DOHH2 (cell line): ENCODE results near the gene NEGR1.

ENCODE experiments used
- H3F3A ChIP-seq: fragments of 200-600 bp; sonication (generic), shearing (Covaris generic); 2 replicates; pipeline ENCODE4 v1.6.0; 2016; ENCODE audit warnings: antibody characterized with exemption, mild to moderate bottlenecking; ENCODE audit not compliant: control insufficient read depth, insufficient read depth
- H3K27ac ChIP-seq: fragments of 200-600 bp; sonication (generic); 2 replicates; pipeline ENCODE4 v1.5.1; 2014; ENCODE audit warnings: low read depth, mild to moderate bottlenecking, low read length, moderate library complexity
- H3K27me3 ChIP-seq: fragments of 200-600 bp; sonication (generic); 2 replicates; pipeline ENCODE4 v1.6.1; 2014; ENCODE audit warnings: mild to moderate bottlenecking, low read length, mixed read lengths; ENCODE audit not compliant: control insufficient read depth
- H3K36me3 ChIP-seq: fragments of 200-600 bp; sonication (generic); 2 replicates; pipeline ENCODE4 v1.6.1; 2014; ENCODE audit warnings: mild to moderate bottlenecking, low read length, moderate library complexity, mixed read lengths; ENCODE audit not compliant: control insufficient read depth
- H3K4me1 ChIP-seq: fragments of 200-600 bp; sonication (generic); 2 replicates; pipeline ENCODE4 v1.6.1; 2014; ENCODE audit warnings: mild to moderate bottlenecking, low read length, mixed read lengths; ENCODE audit not compliant: control insufficient read depth
- H3K4me2 ChIP-seq: fragments of 200-600 bp; sonication (generic); 2 replicates; pipeline ENCODE4 v1.6.0; 2014; ENCODE audit warnings: mild to moderate bottlenecking, low read length, moderate library complexity
- H3K4me3 ChIP-seq: fragments of 200-600 bp; sonication (generic); 2 replicates; pipeline ENCODE4 v1.5.1; 2014; ENCODE audit warnings: mild to moderate bottlenecking, low read length, mixed read lengths
- H3K79me2 ChIP-seq: fragments of 200-600 bp; sonication (generic); 2 replicates; pipeline ENCODE4 v1.6.1; 2014; ENCODE audit warnings: mild to moderate bottlenecking, low read length, mixed read lengths; ENCODE audit not compliant: control insufficient read depth
- H3K9me2 ChIP-seq: fragments of 200-600 bp; sonication (generic); replicated peaks from 2 replicates; pipeline ENCODE4 v1.6.1; 2014; ENCODE audit warnings: mild to moderate bottlenecking, low read length, mixed read lengths; ENCODE audit not compliant: control insufficient read depth
- H3K9me3 ChIP-seq: fragments of 200-600 bp; sonication (generic); 2 replicates; pipeline ENCODE4 v1.6.1; 2014; ENCODE audit warnings: antibody characterized with exemption, low read length, mixed read lengths; ENCODE audit not compliant: control insufficient read depth, insufficient read depth
- H4K20me1 ChIP-seq: fragments of 200-600 bp; sonication (generic); 2 replicates; pipeline ENCODE4 v1.6.0; 2014; ENCODE audit warnings: low read depth, mild to moderate bottlenecking, antibody characterized with exemption, low read length, moderate library complexity; ENCODE audit not compliant: control insufficient read depth, insufficient read depth
- EZH2phosphoT487 ChIP-seq: fragments of 200-600 bp; sonication (generic); IDR thresholded peaks from 2 replicates; pipeline ENCODE4 v1.6.1; 2017; ENCODE audit warnings: borderline replicate concordance, mild to moderate bottlenecking, antibody characterized with exemption, low read length, moderate library complexity, mixed read lengths
- TF ChIP-seq, protein P1 (sequence below): fragments of 200-600 bp; sonication (generic); IDR thresholded peaks from one replicate; pipeline ENCODE4 v1.5.1; 2014; ENCODE audit warnings: antibody characterized with exemption, mild to moderate bottlenecking, low read depth, low read length; ENCODE audit not compliant: poor library complexity, severe bottlenecking

NEGR1 gene

DNA sequence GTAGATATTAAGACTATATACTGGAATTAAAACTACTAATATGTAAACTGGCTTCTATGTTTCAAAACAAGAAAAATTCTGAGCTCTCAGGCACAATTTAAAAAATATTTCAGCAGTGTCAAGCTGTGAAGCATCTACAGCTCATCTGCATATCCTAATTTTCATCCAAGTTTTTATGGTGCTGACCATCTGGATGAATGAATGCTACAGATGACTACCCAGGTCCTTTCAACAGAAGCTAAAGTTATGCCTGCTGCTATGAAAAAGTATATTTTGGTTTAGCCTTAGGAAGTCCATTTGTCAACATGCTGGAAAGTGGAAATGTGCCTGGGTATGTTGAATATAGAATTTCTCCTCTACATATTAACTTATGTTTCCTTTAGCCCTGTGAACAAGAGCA, 206.9 kb downstream of the NEGR1 start:
- Histone ChIP-seq H3F3A (no peaks in the 10 kb centered on the region), H3K9me3 (no peaks in the 10 kb centered on the region), H3K4me3 (no peak overlapping the region), H3K79me2 (no peaks in the 10 kb centered on the region), H3K9me2 (no peaks in the 10 kb centered on the region), H3K27me3 (no peaks in the 10 kb centered on the region), H3K4me1 (no peaks in the 10 kb centered on the region), H4K20me1 (no peaks in the 10 kb centered on the region), H3K4me2 (no peak overlapping the region), H3K27ac (no peak overlapping the region), H3K36me3 (no peaks in the 10 kb centered on the region)
- TF ChIP-seq, protein P1, sequence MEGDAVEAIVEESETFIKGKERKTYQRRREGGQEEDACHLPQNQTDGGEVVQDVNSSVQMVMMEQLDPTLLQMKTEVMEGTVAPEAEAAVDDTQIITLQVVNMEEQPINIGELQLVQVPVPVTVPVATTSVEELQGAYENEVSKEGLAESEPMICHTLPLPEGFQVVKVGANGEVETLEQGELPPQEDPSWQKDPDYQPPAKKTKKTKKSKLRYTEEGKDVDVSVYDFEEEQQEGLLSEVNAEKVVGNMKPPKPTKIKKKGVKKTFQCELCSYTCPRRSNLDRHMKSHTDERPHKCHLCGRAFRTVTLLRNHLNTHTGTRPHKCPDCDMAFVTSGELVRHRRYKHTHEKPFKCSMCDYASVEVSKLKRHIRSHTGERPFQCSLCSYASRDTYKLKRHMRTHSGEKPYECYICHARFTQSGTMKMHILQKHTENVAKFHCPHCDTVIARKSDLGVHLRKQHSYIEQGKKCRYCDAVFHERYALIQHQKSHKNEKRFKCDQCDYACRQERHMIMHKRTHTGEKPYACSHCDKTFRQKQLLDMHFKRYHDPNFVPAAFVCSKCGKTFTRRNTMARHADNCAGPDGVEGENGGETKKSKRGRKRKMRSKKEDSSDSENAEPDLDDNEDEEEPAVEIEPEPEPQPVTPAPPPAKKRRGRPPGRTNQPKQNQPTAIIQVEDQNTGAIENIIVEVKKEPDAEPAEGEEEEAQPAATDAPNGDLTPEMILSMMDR = no peak
- no peak for TF ChIP-seq EZH2phosphoT487

DNA sequence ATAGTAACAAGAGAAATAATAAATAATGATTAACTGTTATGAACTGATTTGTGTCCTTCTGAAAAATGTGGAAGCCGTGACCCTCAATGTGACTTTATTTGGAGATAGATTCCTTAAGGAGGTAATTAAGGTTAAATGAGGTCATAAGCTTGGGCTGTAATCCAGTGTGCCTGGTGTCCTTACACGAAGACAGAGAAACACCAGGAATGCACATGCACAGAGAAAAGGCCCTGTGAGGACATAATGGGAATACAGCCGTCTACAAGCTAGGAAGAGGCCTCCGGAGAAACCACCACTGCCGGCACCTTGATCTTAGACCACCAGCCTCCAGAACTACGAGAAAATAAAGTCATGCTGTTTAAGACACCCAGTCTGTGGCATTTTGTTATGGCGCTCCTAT, 215.9 kb downstream of the NEGR1 start:
- Histone ChIP-seq H3K27ac (no peak overlapping the region), H3K4me3 (no peak overlapping the region), H3K36me3 (no peaks in the 10 kb centered on the region), H3K4me2 (no peak overlapping the region), H4K20me1 (no peaks in the 10 kb centered on the region), H3K9me3 (no peaks in the 10 kb centered on the region), H3K79me2 (no peaks in the 10 kb centered on the region), H3K27me3 (no peaks in the 10 kb centered on the region), H3F3A (no peaks in the 10 kb centered on the region), H3K4me1 (no peaks in the 10 kb centered on the region), H3K9me2 (no peaks in the 10 kb centered on the region)
- no peak for TF ChIP-seq EZH2phosphoT487
- TF ChIP-seq, protein P1 = no peak

DNA sequence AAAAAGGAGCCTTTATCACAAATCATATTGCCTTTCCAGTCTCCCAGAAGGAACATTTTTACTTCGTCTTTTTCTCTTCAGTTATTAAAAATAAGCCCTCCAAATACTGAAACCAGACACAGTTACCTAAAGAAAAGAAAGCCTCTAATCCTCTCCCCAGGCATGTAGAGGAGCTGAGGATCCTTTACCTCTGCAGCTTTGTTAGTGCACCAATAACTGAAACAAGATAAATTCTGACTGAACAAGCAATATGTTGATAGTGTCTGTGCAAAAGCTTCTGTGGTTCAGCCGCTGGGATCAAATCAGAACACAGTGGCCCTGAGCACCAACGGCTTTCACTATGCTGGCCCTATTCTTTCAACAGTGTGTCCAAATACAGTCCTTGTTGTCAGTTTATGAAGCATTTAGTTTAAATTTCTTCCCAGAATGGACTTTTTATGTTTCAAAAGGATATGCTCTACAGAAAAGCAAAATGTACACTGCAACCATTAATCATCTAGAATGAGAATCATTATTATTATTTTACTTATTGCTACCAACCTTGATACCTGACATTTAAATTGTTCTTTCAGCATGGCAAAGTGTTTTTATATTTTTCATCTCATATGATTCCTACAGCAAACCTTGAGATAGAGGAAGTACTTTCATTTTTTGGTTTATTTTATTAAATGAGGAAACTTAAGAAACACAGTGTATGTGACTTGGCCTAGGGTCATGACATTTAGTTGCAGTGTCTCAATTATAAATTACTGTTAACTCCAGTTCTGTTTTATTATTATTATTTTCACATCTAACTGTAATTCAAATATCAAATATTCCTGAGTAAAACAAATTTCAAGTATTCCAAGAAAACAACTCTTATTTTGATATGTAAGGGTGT, 217.9 kb downstream of the NEGR1 start:
- Histone ChIP-seq H3K9me2 (no peaks in the 10 kb centered on the region), H3F3A (no peaks in the 10 kb centered on the region), H4K20me1 (no peaks in the 10 kb centered on the region), H3K27ac (no peak overlapping the region), H3K4me1 (no peaks in the 10 kb centered on the region), H3K27me3 (no peaks in the 10 kb centered on the region), H3K79me2 (no peaks in the 10 kb centered on the region), H3K36me3 (no peaks in the 10 kb centered on the region), H3K4me3 (no peak overlapping the region), H3K9me3 (no peaks in the 10 kb centered on the region), H3K4me2 (no peak overlapping the region)
- TF ChIP-seq, protein P1 = no peak
- no peak for TF ChIP-seq EZH2phosphoT487
